ENCODE data around the gene CDH4. TPM values are rescaled to one million over a fixed set of nuclear protein-coding genes. Genes with fewer than 3 reads are reported as not detected.

CDH4 gene
- total and polyA plus RNA-seq, 2 donors (not counting 3 experiments of a cell fraction or from before 2014, with no cell fraction given): 0.17 to 0.51 TPM

GRCh38 chr20:61791995-61792394 is 539.9 kb downstream of the CDH4 start:
- Histone ChIP-seq H3K27ac (ENCODE audit: insufficient read depth, low read depth, low read length) (no peak overlapping the region), H3K79me2 (ENCODE audit: control insufficient read depth, insufficient read depth, low read length) (no peaks in the 10 kb centered on the region), H2AFZ (ENCODE audit: low read depth, low read length) (no peak overlapping the region), H4K20me1 (replicated peaks; ENCODE audit: control insufficient read depth, extremely low read depth, insufficient read depth, low read length) (no peaks in the 10 kb centered on the region), H3K4me2 (ENCODE audit: insufficient read depth, low read length) (no peak overlapping the region), H3K9ac (replicated peaks; ENCODE audit: extremely low read depth, insufficient read depth, low read length) (no peak overlapping the region), H3K4me1 (ENCODE audit: control insufficient read depth, extremely low read depth, insufficient read depth, low read length) (no peaks in the 10 kb centered on the region), H3K9me3 (replicated peaks; ENCODE audit: control insufficient read depth, insufficient read depth, low read length) (no peaks in the 10 kb centered on the region), H3K9me1 (replicated peaks; ENCODE audit: control insufficient read depth, extremely low read depth, insufficient read depth, low read length) (no peaks in the 10 kb centered on the region), H3K4me3 (replicated peaks in 1 of 3; ENCODE audit: insufficient read depth in 1 of 3, low read depth in 1 of 3, low read length in 3 of 3) (no peak overlapping the region), H3K27me3 (ENCODE audit: control insufficient read depth in 2 of 2, insufficient read depth in 2 of 2, low read length in 2 of 2) (no peaks in the 10 kb centered on the region), H3K36me3 (ENCODE audit: control insufficient read depth in 2 of 2, extremely low read depth in 1 of 2, insufficient read depth in 2 of 2, low read length in 2 of 2) (no peaks in the 10 kb centered on the region)
- TF ChIP-seq GATA2 (IDR thresholded peaks at IDR 0.05; ENCODE audit: insufficient read depth, insufficient read length, low read depth, low read length) (no peak), MAX (IDR thresholded peaks at IDR 0.05; ENCODE audit: insufficient read depth, insufficient read length) (no peak), FOS (IDR thresholded peaks at IDR 0.05; ENCODE audit: borderline replicate concordance, insufficient read depth, low read length) (no peak), POLR2A (IDR thresholded peaks at IDR 0.05; ENCODE audit: low read depth, low read length) (no peak), CTCF (IDR thresholded peaks at IDR 0.05; ENCODE audit: extremely low read depth in 1 of 2, insufficient read depth in 1 of 2, low read depth in 1 of 2, low read length in 2 of 2) (no peak), POLR2AphosphoS5 (IDR thresholded peaks at IDR 0.05; ENCODE audit: insufficient read depth, low read depth, low read length) (no peak), MYC (IDR thresholded peaks at IDR 0.05; ENCODE audit: low read depth, low read length) (no peak), JUN (IDR thresholded peaks at IDR 0.05; ENCODE audit: borderline replicate concordance, insufficient read depth, insufficient read length, low read depth) (no peak), EZH2 (IDR thresholded peaks at IDR 0.05; ENCODE audit: borderline replicate concordance, low read depth, low read length, severe bottlenecking) (no peak)
- intact Hi-C loops (cut with micrococcal nuclease) (no loop called here), dilution Hi-C loops (cut with MboI; ENCODE audit: extremely low pct_ligation_motif_present, low sequenced_read_pairs) (no loop called here)
- FAIRE-seq (no peak), DNase-seq (ENCODE audit: low read depth, low spot score) (no peak)
- BruUV-seq (replicated peaks): no TSS peak
- CTCF ChIA-PET: no interaction called here
- POLR2A ChIA-PET: no interaction called here

All from endothelial cell of umbilical vein (primary cell).